SU-DHL-6 (cell line): ENCODE data around the gene INVS.

Experiments
- H2AFZ ChIP-seq: fragments of 200-600 bp; sonication (generic); 2 replicates; pipeline ENCODE4 v1.6.1; 2014; ENCODE audit warnings: low read depth, mild to moderate bottlenecking, moderate library complexity, mixed read lengths, antibody characterized with exemption, low read length; ENCODE audit not compliant: severe bottlenecking
- H3F3A ChIP-seq: fragments of 200-600 bp; shearing (Covaris generic); 2 replicates; pipeline ENCODE4 v1.6.0; 2016; ENCODE audit warnings: antibody characterized with exemption, mild to moderate bottlenecking; ENCODE audit not compliant: insufficient read depth
- H3K27ac ChIP-seq: fragments of 200-600 bp; sonication (generic); 2 replicates; pipeline ENCODE4 v1.5.1; 2016; ENCODE audit warnings: low read depth, mild to moderate bottlenecking, low read length, moderate library complexity, mixed read lengths
- H3K27me3 ChIP-seq: fragments of 200-600 bp; sonication (generic), shearing (Covaris generic); 2 replicates; pipeline ENCODE4 v1.6.0; 2014; ENCODE audit warnings: mild to moderate bottlenecking, low read length
- H3K36me3 ChIP-seq: fragments of 200-600 bp; sonication (generic); 2 replicates; pipeline ENCODE4 v1.6.1; 2014; ENCODE audit warnings: mild to moderate bottlenecking, low read length, mixed read lengths
- H3K4me2 ChIP-seq: fragments of 300-600, 200-600 bp; shearing (Covaris generic), sonication (generic); 2 replicates; pipeline ENCODE4 v1.6.0; 2014; ENCODE audit warnings: low read length, low read depth, mild to moderate bottlenecking; ENCODE audit not compliant: poor library complexity, severe bottlenecking
- H3K4me3 ChIP-seq: fragments of 200-600 bp; sonication (generic); 2 replicates; pipeline ENCODE4 v1.5.1; 2014; ENCODE audit warnings: antibody characterized with exemption, low read length, mild to moderate bottlenecking, mixed read lengths; ENCODE audit not compliant: insufficient read depth, poor library complexity, severe bottlenecking
- H3K79me2 ChIP-seq: fragments of 200-600 bp; sonication (generic); 2 replicates; pipeline ENCODE4 v1.6.1; 2014; ENCODE audit warnings: mild to moderate bottlenecking, low read length, moderate library complexity; ENCODE audit not compliant: insufficient read depth
- H3K9ac ChIP-seq: fragments of 200-600 bp; sonication (generic); 2 replicates; pipeline ENCODE4 v1.7.0; 2014; ENCODE audit warnings: mild to moderate bottlenecking, low read length
- H3K9me2 ChIP-seq: fragments of 200-600 bp; sonication (generic); replicated peaks from 2 replicates; pipeline ENCODE4 v1.6.1; 2014; ENCODE audit warnings: low read length; ENCODE audit not compliant: insufficient read depth
- H3K9me3 ChIP-seq: fragments of 200-600 bp; sonication (generic); 2 replicates; pipeline ENCODE4 v1.6.1; 2014; ENCODE audit warnings: low read length, mixed read lengths; ENCODE audit not compliant: insufficient read depth
- H4K20me1 ChIP-seq: fragments of 200-600 bp; sonication (generic); 2 replicates; pipeline ENCODE4 v1.6.1; 2014; ENCODE audit warnings: low read depth, mild to moderate bottlenecking, antibody characterized with exemption, low read length, moderate library complexity, mixed read lengths
- EZH2phosphoT487 ChIP-seq: fragments of 200-600 bp; sonication (generic), shearing (Covaris generic); conservative IDR thresholded peaks from 2 replicates; pipeline ENCODE4 v1.6.1; 2018; ENCODE audit warnings: mild to moderate bottlenecking, antibody characterized with exemption, low read length, moderate library complexity, mixed read lengths
- TF ChIP-seq, protein P1 (sequence below): fragments of 200-600 bp; sonication (generic); IDR thresholded peaks from one replicate; pipeline ENCODE4 v1.5.1; 2017; ENCODE audit warnings: antibody characterized with exemption, mild to moderate bottlenecking, low read length, moderate library complexity; ENCODE audit not compliant: insufficient read depth, poor library complexity, severe bottlenecking

Gene INVS

DNA sequence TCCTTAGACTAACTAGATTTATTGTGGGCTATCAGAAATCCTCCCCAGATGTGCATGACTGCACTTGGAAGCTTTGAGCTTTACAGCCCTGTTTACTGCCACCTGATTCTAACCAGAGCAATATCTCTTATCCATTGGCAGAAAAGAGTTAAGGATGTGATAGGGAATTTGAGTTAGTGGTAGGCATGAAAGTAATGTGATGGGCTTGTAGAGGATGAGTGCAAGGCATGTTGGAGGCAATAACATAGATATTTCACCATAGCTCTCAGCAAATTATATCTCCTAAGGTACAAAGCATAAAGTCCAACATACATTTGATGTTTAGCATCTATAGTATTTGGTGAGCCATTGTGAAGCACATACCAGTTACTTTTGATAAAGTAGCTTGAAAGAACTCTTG lies 103.8 kb downstream of the INVS start:
- no peak overlapping the region for H3K27ac ChIP-seq
- H3K36me3 ChIP-seq = peaks cover 7% of the 10 kb centered on the region
- H3K4me2 ChIP-seq = no peak overlapping the region
- H3K79me2 ChIP-seq = no peaks in the 10 kb centered on the region
- no peaks in the 10 kb centered on the region for H3K9me2 ChIP-seq
- no peaks in the 10 kb centered on the region for H4K20me1 ChIP-seq
- no peaks in the 10 kb centered on the region for H3K27me3 ChIP-seq
- TF ChIP-seq, protein P1, sequence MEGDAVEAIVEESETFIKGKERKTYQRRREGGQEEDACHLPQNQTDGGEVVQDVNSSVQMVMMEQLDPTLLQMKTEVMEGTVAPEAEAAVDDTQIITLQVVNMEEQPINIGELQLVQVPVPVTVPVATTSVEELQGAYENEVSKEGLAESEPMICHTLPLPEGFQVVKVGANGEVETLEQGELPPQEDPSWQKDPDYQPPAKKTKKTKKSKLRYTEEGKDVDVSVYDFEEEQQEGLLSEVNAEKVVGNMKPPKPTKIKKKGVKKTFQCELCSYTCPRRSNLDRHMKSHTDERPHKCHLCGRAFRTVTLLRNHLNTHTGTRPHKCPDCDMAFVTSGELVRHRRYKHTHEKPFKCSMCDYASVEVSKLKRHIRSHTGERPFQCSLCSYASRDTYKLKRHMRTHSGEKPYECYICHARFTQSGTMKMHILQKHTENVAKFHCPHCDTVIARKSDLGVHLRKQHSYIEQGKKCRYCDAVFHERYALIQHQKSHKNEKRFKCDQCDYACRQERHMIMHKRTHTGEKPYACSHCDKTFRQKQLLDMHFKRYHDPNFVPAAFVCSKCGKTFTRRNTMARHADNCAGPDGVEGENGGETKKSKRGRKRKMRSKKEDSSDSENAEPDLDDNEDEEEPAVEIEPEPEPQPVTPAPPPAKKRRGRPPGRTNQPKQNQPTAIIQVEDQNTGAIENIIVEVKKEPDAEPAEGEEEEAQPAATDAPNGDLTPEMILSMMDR = no peak
- TF ChIP-seq EZH2phosphoT487 = no peak
- no peaks in the 10 kb centered on the region for H3K9me3 ChIP-seq
- H3F3A ChIP-seq = no peaks in the 10 kb centered on the region
- H3K9ac ChIP-seq = no peak overlapping the region
- no peak overlapping the region for H2AFZ ChIP-seq
- H3K4me3 ChIP-seq = no peak overlapping the region

DNA sequence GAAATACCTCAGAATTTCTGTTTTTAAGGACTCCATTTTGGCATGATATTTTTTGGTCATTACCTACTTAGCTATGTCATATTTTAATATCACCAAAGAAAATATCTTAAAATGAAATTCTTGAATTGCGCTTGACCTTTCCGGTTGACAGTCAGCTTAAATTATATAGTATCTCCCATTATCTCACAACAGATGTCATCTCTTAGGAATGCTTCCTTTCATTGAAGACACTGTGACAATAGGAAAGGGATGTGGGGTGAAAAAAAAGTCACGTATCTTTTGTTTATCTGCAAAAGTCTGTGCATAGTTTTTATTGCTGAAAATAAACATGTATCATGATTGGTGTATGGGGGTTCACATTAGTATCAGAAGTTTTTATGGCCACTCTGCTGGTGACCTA lies 105.8 kb downstream of the INVS start:
- Histone ChIP-seq H3K36me3 (peaks cover 3% of the 10 kb centered on the region), H4K20me1 (no peaks in the 10 kb centered on the region), H3F3A (no peaks in the 10 kb centered on the region), H3K9ac (no peak overlapping the region), H3K9me3 (no peaks in the 10 kb centered on the region), H3K4me3 (no peak overlapping the region), H3K27ac (no peak overlapping the region), H3K79me2 (no peaks in the 10 kb centered on the region), H3K4me2 (no peak overlapping the region), H3K9me2 (no peaks in the 10 kb centered on the region), H2AFZ (no peak overlapping the region), H3K27me3 (no peaks in the 10 kb centered on the region)
- no peak for TF ChIP-seq EZH2phosphoT487
- TF ChIP-seq, protein P1 = no peak

DNA sequence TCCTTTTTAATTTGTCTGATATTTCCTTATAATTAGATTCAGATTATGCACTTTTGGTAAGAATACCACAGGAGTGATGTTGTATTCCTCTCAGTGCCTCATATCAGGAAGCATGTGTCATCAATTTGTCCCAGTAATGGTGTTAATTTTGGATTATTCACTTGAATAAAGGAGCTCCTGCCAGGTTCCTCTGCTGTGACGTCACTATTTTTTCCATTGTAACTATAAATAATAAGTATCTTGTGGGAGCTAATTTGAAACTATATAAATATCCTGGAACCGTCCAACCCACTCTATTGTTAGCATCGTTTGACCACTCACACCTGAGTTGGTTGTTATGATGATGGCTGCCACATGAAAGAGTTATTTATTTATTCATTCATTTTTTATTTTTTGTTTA lies 107.9 kb downstream of the INVS start:
- no peaks in the 10 kb centered on the region for H3K9me2 ChIP-seq
- no peak overlapping the region for H3K4me2 ChIP-seq
- no peaks in the 10 kb centered on the region for H3K36me3 ChIP-seq
- no peaks in the 10 kb centered on the region for H3F3A ChIP-seq
- H4K20me1 ChIP-seq = no peaks in the 10 kb centered on the region
- no peak overlapping the region for H3K4me3 ChIP-seq
- no peak overlapping the region for H3K27ac ChIP-seq
- H3K27me3 ChIP-seq = no peaks in the 10 kb centered on the region
- TF ChIP-seq, protein P1 = no peak
- TF ChIP-seq EZH2phosphoT487 = no peak
- H3K9me3 ChIP-seq = no peaks in the 10 kb centered on the region
- no peak overlapping the region for H2AFZ ChIP-seq
- H3K9ac ChIP-seq = no peak overlapping the region
- H3K79me2 ChIP-seq = no peaks in the 10 kb centered on the region

DNA sequence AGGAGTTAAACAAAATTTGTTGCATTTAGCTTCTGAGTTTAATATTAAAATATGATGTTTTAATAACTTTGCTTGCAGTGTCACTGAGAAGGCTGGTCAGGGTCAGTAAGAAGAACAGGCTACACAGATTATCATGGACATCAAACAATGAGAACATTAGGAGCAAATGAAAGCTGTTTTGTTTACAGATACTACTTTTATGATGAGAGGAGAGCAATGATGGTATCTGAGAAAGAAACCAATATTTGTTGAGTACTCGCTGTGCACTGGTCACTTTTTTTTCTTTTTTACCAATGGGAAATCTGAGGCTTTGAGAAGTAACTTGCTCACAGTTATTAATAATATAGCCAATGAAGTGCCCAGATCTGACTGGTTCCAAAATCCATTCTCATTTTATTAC lies 109.6 kb downstream of the INVS start:
- Histone ChIP-seq H3K9me3 (no peaks in the 10 kb centered on the region), H2AFZ (no peak overlapping the region), H3K4me3 (no peak overlapping the region), H3K4me2 (no peak overlapping the region), H3K9ac (no peak overlapping the region), H4K20me1 (no peaks in the 10 kb centered on the region), H3K79me2 (no peaks in the 10 kb centered on the region), H3F3A (no peaks in the 10 kb centered on the region), H3K27me3 (no peaks in the 10 kb centered on the region), H3K36me3 (no peaks in the 10 kb centered on the region), H3K9me2 (no peaks in the 10 kb centered on the region), H3K27ac (no peak overlapping the region)
- TF ChIP-seq, protein P1 = no peak
- TF ChIP-seq EZH2phosphoT487 = no peak
